Naive B cell (primary cell): ENCODE data around the gene CKAP2. TPM values are rescaled to one million over a fixed set of nuclear protein-coding genes. Genes with fewer than 3 reads are reported as not detected.

ENCODE experiments used
- polyA plus RNA-seq, 6 donors: library from polyadenylated mRNA; unstranded; fragments of 300-500 nt; fragmentation: Illumina TruSeq; gene quantifications; one replicate each; pipeline ENCODE4 v1.2.3, GENCODE V29; 2021; ENCODE audit warnings: low read depth in 6 of 6

CKAP2 gene
- polyA plus RNA-seq, 6 donors from 2014 or later, result 16.5 to 32.3 (median 25.2) TPM

Other genes starting within 250 kb of the CKAP2 start
- under 1 TPM in 1 of 6 donors, not detected in 5; 0.27 TPM for gene THSD1, start 49.3 kb upstream of the CKAP2 start, polyA plus RNA-seq
- 10 to 100 TPM; 34.3 to 50.4 (median 44.1) TPM for gene VPS36, start 4.8 kb upstream of the CKAP2 start, polyA plus RNA-seq
- 10 to 100 TPM in 1 of 6 donors, 1 to 10 TPM in 5; 1.8 to 11.8 (median 7.7) TPM for gene HNRNPA1L2, start 187.0 kb downstream of the CKAP2 start, polyA plus RNA-seq
- gene SUGT1, start 197.4 kb downstream of the CKAP2 start, polyA plus RNA-seq, result 10 to 100 TPM; 39.0 to 51.3 (median 46.0) TPM